ELF-1 (cell line): ENCODE measurements around the gene ISOC2.
"Not testable (repeated sequence)": the region's sequence is repeated elsewhere in the genome, so short reads cannot be mapped to it uniquely, and the experiment has no call there.

Experiments
- DNase-seq: peaks from one replicate; pipeline ENCODE4 v3.0.0-alpha.2; 2016; ENCODE audit warnings: low read depth, low spot score

Gene ISOC2

DNA sequence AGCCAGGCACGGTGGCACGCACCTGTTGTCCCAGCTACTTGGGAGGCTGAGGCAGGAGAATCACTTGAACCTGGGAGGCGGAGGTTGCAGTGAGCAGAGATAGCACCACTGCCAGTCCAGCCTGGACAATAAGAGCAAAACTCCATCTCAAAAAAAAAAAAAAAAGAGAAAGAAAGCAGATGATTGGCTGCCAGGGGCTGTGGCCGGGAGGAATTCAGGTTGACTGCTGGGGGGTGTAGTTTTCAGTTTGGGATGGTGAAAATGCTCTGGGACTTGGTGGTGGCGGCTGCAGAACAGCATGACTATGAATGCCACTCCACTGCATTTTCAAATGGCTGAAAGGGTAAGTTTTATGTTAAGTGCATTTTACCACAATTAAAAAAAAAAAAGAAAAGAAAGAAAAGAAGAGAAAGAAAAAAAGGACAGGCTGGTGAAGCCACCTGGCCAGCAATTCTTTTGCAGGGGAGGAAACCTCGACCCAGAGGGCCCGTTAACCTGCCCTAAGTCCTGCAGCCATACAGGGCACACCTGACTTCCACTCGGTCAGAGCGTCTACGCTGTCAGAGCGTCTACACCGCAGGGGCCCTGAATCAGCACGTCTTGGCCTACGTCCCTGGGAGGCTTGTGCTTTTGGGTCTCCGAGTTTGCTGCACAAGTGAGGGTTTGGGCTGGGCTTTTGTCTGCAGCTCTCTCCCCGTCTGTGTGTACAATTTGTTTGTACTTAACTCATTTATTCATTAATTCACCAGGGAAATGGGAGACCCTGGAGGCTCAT lies 3.6 kb downstream of the ISOC2 start:
- no peak for DNase-seq

DNA sequence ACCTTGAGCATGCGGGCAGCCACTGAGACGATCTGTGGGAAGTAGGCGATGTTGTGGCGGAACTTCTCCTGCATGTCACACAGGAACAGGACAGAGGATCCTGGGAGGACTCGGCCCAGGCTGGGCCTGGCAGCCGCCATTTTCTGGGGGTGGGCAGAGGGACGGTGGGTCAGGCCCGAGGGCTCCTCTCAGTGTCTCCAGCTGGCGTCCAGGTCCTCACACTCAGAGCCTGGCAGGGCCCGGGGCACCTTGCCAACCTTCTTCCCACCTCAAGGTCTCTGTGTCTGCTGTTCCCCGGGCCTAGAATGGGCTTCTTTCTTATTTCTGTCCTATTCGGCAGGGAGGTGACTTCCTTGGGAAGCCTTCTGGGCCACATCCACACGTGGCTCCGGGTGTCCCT lies 5.1 kb downstream of the ISOC2 start:
- no peak for DNase-seq

DNA sequence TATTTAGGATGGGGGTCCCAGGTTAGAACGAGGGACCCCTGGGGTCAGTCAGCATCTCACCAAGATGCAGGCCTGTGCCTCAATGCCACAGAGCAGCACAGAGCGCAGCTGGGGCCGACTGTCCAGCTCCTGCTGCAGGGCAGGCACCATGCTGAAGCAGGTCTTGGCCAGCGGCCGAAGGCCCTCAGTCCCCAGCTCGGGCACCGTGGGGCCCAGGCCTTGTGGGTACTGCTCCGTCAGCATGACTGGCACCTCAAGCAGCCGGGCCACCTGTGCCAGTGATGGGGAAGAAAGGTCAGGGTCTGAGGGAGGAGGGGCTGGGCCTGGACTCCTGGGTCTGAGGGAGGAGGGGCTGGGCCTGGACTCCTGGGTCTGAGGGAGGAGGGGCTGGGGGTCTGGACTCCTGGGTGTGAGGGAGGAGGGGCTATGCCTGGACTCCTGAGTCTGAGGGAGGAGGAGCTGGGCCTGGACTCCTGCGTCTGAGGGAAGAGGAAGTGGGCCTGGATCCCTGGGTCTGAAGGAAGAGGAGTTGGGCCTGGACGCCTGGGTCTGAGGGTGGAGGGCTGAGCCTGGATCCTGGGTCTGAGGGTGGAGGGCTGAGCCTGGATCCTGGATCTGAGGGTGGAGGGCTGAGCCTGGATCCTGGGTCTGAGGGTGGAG lies 5.7 kb downstream of the ISOC2 start:
- DNase-seq, result no peak

DNA sequence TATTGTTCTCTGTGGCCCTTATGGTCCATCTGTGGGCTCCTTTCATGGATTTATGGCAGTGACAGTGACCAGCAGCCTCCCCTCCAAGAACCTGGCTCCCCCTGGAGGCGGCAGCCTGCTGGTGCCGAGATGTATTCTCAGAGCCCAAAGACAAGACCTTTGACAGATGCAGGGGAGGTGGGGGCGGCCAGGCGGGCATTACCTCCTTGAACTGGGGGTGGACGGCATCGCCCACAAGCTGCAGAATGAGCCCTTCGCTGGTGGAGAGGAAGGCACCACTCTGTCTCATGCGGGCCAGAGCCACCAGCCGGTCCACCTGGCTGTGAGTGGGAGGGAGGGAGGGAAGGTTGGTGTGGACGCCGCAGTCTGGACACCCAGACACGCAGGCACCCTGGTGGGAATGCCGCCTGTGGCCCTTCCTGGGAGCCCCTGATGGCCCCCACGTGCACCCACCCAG lies 6.6 kb downstream of the ISOC2 start:
- DNase-seq, result peak; percentile 70

DNA sequence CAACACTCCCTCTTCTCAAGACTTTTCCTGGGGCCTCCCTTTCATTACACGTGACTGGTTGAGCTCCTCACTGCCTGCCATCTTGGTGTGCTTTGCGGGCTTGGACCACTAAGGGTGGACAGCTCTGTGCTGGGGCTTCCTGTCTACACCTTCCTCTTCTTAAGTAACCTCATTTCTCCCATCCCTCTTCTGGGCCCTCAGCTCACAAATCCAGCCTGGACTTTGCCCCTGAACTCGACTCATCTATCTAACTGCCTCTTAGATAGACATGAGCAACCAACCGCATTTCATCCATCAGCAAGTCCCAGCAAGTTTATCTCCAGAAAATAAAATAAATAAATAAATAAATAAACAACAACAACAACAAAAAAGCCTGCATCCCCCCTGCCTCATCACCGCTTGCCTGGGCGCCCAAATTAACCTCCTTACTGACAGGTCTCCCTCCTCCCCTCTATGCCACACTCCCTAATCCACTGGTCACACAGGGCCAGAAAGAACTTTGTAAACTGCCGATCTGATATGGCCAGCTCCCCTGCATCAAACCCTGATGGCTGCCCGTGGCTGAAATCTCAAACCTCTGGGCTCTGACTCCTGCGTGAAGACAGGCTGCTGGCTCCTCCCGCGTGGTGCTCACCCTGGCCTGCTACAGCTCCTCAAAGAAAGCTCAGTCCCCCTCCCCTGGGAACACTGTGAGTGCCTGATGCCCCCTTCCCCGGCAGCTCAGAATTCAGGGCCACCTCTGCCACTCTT lies 7.8 kb downstream of the ISOC2 start:
- DNase-seq, result no peak

DNA sequence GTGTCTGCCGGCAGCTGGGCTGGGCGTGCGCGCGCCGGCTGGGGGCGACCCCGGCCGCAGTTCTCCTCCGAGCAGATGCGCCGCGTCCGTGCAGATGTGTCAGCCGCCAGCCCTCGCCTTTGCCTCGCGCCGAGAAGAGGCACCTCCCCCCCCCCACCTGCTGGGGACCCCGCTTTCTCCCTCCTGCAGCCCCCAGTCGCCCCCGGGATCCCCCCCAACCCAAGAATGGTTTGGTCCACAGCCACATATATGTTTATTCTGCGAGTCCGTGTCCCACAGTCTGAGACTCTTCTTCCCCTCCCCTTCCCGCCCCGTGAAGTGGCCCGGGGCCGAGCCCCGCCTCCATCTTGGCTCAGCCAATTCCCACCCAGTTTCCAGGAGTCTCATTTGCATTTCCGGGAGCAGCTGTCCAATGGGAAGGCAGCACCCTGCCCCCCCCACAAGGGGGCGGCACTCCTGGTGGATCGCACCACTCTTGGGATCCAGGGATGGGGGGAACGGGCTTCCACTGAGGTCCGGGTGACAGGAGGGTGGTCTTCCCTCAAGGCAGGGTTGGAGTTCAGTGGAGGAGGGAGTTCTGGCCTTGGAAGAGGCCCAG lies 8.6 kb downstream of the ISOC2 start:
- DNase-seq, result peak; percentile 94

DNA sequence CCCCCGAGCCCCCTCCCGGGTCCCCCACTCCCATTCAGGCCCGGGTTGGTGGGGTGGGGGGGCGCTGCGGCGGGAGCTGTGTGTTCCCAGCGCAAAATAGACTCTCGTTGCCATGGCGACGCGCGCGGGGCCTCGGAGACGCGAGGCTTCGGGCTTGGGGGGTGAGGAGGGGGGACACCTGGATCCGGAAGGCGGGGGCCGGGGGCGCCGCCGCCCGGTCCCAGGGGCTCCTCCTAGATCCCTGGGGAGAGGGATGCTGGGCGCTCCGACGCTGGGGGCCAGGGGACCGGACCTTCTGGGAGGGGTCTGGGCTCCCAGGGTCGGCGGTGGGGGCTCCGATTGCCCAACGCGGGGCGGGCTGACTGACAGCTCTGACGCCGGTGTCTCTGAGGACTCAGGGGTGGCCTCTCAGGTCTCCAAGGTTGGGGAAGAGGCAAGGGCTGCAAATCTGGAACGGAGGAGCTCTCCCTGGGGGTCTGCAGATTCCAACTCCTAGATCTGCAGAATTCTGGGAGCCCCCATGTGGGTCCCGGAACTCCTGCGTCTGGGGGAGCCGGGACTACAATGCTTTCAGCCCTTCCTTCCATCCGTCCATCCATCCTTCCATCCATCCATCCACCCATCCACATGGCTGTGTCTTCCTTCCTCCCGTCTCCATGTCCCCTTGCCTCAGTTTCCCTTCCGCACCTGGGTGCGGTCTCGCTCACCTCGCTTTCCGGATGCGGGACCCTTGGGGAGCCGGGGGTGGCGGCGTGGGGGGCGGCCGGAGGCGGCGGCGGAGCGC lies 9.3 kb downstream of the ISOC2 start:
- DNase-seq, result no peak

DNA sequence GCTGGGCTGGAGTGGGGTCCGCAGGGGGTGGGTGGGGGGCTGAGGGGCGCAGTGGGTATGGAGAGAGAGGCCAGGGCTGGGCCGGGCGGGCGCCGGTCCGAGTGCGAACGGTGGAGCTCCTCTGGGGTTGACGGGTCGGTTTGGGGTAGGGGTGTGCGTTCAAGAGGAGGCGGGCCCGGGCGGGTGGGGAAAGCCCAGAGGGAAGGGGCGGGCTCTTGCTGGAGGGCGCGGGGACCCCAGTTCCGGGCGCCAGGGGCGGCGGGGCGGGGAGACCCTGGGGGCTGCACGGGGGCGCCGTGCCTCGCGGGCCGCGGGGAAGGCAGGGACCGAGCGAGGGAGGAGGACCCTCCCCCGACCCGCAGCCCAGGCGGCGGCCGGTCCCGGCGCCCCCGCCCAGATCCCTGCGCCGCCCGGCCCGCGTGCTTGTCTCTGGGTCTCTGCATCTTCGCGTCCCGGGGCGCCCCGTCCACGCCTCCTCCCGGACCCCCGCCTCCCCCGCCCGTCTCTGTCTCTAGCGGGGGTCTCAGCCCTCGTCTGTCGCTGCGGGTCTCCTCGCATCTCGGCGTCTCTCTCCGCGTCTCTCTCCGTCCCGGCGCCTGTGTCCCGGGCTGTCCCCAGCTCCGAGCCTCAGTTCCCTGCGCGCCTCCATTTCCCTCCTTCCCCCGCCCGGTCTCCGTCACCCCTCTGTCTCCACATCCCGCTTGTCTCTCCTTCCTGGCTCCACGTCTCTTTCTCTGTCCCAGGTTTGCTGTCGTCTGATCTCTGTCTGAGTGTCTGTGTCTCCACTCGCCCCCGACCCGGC lies 10.1 kb downstream of the ISOC2 start:
- DNase-seq, result no peak

DNA sequence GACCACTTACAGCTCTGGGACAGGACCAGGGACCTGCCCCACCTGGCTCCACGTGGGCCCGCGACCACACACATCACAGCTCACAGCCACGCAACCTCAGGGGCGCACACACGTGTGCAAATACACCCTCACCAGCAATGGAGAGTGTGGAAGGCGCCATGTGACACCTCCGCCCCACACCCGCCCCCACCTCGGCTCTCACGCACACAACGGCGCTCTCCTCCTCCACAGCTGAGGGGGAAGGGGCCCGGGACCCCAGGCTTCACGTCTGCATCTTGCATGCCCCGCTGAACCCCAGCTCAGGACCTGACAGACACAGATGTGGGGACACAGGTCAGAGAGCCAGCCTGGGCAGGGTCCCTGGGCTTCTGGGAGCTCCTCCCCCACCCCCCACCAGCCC lies 12.0 kb downstream of the ISOC2 start:
- no peak for DNase-seq

DNA sequence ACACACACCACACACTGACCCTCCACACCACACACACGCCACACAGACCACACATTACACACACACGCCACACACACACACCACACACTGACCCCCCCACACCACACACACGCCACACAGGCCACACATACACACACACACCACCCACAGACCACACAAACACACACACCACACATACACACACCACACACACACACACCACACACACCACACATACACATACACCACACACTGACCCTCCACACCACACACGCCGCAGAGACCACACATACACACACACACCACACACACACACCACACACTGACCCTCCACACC lies 13.3 kb downstream of the ISOC2 start:
- not testable (repeated sequence) for DNase-seq

DNA sequence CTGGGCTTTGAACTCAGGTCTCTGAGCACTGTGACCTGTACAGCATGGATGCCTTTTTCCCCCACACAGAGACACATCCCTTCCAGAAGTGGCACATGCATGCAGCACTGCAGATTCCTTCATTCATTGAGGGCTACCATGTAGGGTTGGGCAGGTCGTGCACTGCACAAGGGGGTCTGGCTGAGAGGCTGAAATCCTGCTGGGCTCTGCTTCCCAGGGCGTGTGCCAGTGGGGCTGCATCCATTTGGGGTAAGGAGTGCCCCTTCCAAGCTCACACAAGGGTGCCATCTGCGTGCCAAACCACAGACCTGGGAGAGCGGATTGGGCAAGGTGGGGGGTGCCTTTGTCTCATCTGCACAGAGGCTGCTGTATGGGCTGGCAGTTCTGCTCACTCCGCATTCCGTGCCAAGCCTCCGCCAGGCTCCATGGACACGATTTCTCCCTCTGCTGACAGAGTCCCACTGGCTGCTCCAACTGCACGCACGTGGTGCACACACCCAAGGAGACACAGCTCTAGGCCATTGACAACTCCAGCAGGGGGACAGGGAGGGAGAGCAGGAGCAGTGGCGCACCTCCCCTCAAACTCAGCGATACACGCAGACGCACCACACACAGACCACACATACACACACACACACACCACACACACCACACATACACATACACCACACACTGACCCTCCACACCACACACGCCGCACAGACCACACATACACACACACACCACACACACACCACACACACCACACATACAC lies 13.8 kb downstream of the ISOC2 start:
- DNase-seq, result no peak

DNA sequence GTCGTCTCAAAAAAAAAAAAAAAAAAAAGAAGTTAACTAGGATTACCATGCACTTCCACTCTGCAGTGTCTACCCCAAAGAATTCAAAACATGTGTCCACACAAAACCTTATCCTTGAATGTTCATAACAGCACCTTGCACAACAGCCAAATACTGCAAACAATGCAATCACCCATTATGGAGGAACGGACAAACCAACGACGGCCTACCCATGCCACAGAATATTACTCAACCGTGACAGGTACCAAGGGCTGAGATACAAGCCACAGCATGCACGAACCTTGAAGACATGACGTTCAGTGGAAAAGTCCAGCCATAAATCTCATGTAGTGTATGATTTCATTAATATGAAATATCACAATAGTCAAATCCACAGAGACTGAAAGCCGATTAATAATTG lies 15.4 kb downstream of the ISOC2 start:
- DNase-seq, result no peak

DNA sequence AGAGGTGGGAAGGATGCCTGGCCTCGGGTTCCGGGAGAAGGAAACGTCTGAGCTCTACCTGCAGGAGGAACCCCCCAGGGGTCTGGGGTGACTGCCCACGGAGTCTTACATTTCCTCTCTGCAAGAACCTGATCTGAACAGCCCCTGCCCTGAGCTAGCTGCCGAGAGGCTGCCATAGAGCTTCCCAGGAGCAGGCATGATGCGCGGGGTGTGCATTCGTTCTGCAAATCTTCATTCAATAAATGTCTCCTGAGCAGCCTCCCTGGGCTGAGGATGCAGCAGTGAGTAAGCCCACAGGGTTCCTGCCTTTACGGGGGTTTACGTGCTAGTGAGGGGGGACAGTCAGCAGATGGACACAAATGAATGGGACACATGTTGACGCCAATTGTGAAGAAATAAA lies 16.8 kb downstream of the ISOC2 start:
- no peak for DNase-seq

DNA sequence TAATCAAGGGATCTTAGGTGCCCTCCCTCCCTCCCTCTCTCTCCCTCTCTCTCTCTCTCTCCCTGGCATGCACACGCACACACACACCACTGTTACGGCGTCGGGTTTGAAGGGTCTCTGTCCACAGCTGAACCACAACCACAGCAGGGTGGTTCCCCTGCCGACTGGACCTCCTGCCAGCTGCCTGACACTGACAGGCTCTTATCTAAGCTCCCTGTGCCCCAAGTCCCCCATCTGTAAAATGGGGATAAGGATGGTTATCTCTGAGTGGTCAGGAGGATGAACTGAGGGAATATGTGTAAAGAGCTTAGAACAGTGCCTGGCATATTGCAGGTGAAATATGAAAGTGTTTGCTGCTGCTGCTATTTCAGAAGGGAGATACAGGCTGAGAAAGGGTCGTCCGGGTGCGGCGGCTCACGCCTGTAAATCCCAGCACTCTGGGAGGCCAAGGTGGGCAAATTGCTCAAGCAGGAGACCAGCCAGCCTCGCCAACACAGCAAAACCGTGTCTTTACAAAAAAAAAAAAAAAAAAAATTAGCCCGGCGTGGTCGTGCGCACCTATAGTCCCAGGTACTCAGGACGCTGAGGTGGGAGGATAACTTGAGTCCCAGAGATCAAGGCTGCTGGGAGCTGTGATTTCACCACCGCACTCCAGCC lies 17.5 kb downstream of the ISOC2 start:
- DNase-seq, result no peak

DNA sequence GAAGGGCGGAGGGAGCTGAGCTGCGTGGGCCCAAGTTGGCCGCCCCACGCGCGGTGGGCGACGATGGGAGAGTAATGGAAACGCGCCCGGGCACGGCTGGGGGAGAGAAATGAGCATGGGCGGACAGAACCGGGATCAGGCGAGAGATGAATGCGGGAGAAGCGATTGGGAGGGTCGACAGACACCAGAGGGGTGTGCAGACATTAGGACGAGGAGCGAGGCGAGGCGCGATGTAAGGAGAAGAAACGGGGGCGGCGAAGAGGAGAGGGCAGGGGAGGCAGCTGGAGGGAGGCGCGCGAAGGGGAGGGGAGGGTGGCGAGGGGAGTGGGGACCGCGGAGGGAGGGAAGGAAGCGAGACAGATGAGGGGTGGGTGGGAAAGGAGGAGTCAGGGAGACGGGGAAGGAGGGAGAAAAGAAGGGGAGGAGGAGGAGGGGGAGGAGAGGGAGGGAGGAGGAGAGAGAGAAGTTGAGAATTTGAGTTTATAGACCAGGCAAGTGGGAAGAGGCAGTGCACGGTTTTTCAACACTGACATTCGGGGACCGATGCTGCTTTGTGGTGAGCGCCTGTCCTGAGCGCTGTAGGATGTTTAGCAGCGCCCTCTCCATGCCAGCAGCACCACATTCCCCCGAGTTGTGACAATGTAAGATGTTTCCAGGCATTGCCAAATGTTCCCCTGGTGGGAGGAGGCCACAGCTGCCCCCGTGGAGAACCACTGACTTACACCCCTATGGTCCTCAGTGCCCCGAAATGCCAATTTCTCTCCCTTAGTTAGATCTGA lies 18.2 kb downstream of the ISOC2 start, which contains the start of gene SHISA7:
SHISA7 (minus strand) TSS at position 256 of the 779 bp plus-strand sequence. CDS start 437 bp downstream, outside the sequence.
- DNase-seq, result no peak

DNA sequence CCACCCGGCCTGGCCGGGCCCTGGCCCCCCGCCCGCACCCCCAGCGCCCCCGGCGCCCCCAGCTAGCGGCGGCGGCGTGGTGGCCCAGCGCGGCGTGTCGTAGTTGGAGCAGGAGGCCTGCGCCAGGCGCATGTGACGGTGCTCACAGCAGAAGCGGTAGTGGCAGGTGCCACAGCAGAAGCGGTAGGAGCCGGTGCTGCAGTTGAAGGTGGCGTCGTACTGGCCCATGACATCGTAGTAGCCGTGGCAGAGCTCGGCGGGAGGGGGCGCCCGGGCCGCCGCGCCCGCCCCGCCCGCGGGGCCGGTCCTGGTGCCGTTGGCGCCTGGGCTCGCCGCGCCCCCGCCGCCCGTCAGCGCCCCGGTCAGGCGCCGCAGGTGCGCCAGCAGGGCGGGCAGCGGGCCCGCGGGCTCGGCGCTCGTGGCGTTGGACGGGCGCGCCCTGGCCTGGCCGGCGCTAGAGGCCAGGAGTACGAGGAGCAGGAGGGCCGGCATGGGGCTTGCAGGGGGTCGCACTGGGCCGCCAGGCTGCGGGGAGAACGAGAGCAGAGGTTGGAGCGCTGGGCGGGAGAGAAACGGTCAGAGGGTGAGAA lies 19.0 kb downstream of the ISOC2 start:
- no peak for DNase-seq

DNA sequence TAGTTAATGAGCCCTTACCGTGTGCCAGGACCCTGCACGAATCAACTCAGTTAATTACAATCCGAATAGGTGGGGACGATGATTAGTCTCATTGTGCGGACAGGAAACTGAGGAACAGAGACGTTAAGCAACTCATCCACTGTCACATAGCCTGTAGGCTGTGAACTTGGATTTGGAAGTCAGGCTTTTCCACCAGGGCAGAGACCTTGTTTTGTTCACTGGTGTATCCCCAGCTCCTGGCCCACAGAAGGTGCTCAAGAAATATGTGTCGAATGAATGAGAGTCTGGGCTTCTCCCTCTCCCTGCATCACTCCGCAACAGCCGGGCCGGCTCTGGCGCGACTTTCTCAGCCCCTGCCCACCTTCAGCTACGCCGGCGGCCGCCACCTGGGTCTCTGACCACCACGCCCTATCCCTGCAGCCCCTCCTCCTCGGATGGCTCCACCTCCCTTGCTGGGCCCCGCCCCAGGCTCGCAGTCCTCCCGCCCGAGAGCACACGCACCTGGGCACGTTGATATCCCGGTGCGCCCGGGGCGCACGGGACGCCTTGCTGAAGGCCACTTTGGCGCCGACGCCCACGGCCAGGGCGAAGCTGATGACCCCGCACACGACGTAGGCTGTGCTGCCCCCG lies 19.6 kb downstream of the ISOC2 start:
- DNase-seq, result peak; percentile 78

DNA sequence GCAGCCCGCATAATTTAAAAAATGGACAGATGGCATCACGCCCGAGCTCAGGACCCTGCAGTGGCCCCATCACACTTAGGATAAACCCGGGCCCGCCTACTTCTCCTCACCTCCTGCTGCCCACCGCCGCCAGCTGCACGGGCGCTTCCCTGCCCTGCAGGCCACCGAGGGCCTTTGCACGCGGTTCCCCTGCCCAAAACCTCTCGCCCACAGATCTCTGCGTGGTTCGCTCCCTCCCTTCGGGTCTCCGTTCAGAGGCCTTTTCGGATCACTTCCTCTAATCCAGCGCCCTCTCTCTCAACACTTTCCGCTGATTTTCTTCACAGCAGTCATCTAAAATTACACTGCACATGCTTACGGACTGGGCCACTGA lies 20.1 kb downstream of the ISOC2 start:
- DNase-seq, result no peak
